WTC11 (cell line): Measurements from ENCODE around the gene AQP2. TPM values are rescaled to one million over a fixed set of nuclear protein-coding genes. Genes with fewer than 3 reads are reported as not detected.

Experiments
- ATAC-seq: fragments of 200-7000 bp; cut with Tn5 transposase; 2 replicates; pipeline ENCODE4 v1.10.0; 2021; ENCODE audit warnings: mild to moderate bottlenecking, moderate library complexity
- CTCF ChIA-PET: fragments of 300-600 bp; sonication (Branson Sonifier 250); formaldehyde crosslinking; loops from one replicate; lab custom pipeline; 2021; ENCODE audit warnings: antibody characterized with exemption; lab: Charles Lee
- POLR2A ChIA-PET: fragments of 350-600 bp; sonication (Branson Sonifier 250); formaldehyde crosslinking; loops from one replicate; lab custom pipeline; 2021; ENCODE audit warnings: antibody characterized with exemption; lab: Charles Lee
- DNase-seq: peaks from one replicate; pipeline ENCODE4 v3.0.0; 2021; ENCODE audit warnings: low spot score
- H3K27ac Mint-ChIP-seq: 2 replicates; pipeline ENCODE4 v1.8.0; 2021; ENCODE audit warnings: mixed read lengths
- H3K27me3 Mint-ChIP-seq: 2 replicates; pipeline ENCODE4 v1.8.0; 2021; ENCODE audit warnings: low read depth, mild to moderate bottlenecking, moderate library complexity, mixed read lengths
- H3K36me3 Mint-ChIP-seq: 2 replicates; pipeline ENCODE4 v1.8.0; 2021; ENCODE audit warnings: mixed read lengths
- H3K4me1 Mint-ChIP-seq: 2 replicates; pipeline ENCODE4 v1.8.0; 2022; ENCODE audit warnings: mixed read lengths
- H3K4me3 Mint-ChIP-seq: 2 replicates; pipeline ENCODE4 v1.8.0; 2021; ENCODE audit warnings: mild to moderate bottlenecking, moderate library complexity, mixed read lengths
- H3K9me3 Mint-ChIP-seq: 2 replicates; pipeline ENCODE4 v1.8.0; 2021; ENCODE audit warnings: mixed read lengths
- ATF2 ChIP-seq: sonication (generic); formaldehyde crosslinking; IDR thresholded peaks from 2 replicates; pipeline ENCODE4 v1.8.1; 2022; ENCODE audit warnings: low read depth, missing genetic modification reagents, borderline replicate concordance
- E2F5 ChIP-seq: sonication (generic); formaldehyde crosslinking; IDR thresholded peaks from 2 replicates; pipeline ENCODE4 v1.8.1; 2022; ENCODE audit warnings: mild to moderate bottlenecking, moderate library complexity, missing genetic modification reagents
- EMX1 ChIP-seq: fragments of 250-450 bp; sonication (Bioruptor Pico); IDR thresholded peaks from 2 replicates; pipeline ENCODE4 v1.8.0; 2021; ENCODE audit warnings: mild to moderate bottlenecking
- ESRRA ChIP-seq: sonication (generic); formaldehyde crosslinking; IDR thresholded peaks from 2 replicates; pipeline ENCODE4 v1.8.1; 2022; ENCODE audit warnings: mild to moderate bottlenecking, missing genetic modification reagents, borderline replicate concordance
- FOXJ3 ChIP-seq: sonication (generic); formaldehyde crosslinking; IDR thresholded peaks from 2 replicates; pipeline ENCODE4 v1.9.0; 2021; ENCODE audit warnings: missing genetic modification reagents, mild to moderate bottlenecking, borderline replicate concordance
- FOXP4 ChIP-seq: sonication (generic); formaldehyde crosslinking; IDR thresholded peaks from 2 replicates; pipeline ENCODE4 v1.8.0; 2022; ENCODE audit warnings: mild to moderate bottlenecking, missing genetic modification reagents
- GABPB1 ChIP-seq: sonication (generic); formaldehyde crosslinking; IDR thresholded peaks from 2 replicates; pipeline ENCODE4 v1.8.1; 2023; ENCODE audit warnings: mild to moderate bottlenecking, missing genetic modification reagents
- GTF2I ChIP-seq: fragments of 250-450 bp; sonication (Bioruptor Pico); conservative IDR thresholded peaks from 2 replicates; pipeline ENCODE4 v1.4.0; 2021; ENCODE audit warnings: mild to moderate bottlenecking
- JAZF1 ChIP-seq: fragments of 250-450 bp; sonication (Bioruptor Pico); IDR thresholded peaks from 2 replicates; pipeline ENCODE4 v1.9.0; 2021; ENCODE audit warnings: moderate library complexity, mild to moderate bottlenecking, inconsistent platforms
- PRRX2 ChIP-seq: fragments of 250-450 bp; sonication (Bioruptor Pico); IDR thresholded peaks from 2 replicates; pipeline ENCODE4 v1.8.0; 2021; ENCODE audit warnings: mild to moderate bottlenecking
- RORB ChIP-seq: fragments of 250-450 bp; sonication (Bioruptor Pico); IDR thresholded peaks from 2 replicates; pipeline ENCODE4 v1.9.0; 2021; ENCODE audit warnings: mild to moderate bottlenecking
- STAT6 ChIP-seq: sonication (generic); formaldehyde crosslinking; conservative IDR thresholded peaks from 2 replicates; pipeline ENCODE4 v1.8.1; 2023; ENCODE audit warnings: mild to moderate bottlenecking, low read depth, missing genetic modification reagents, moderate library complexity
- TCF7 ChIP-seq: sonication (generic); formaldehyde crosslinking; IDR thresholded peaks from 2 replicates; pipeline ENCODE4 v1.8.0; 2022; ENCODE audit warnings: mild to moderate bottlenecking, low read depth, missing genetic modification reagents, moderate library complexity
- ZBTB21 ChIP-seq: sonication (generic); formaldehyde crosslinking; IDR thresholded peaks from 2 replicates; pipeline ENCODE4 v1.8.1; 2023; ENCODE audit warnings: mild to moderate bottlenecking, missing genetic modification reagents, borderline replicate concordance
- ZNF263 ChIP-seq: sonication (generic); formaldehyde crosslinking; IDR thresholded peaks from 2 replicates; pipeline ENCODE4 v1.8.1; 2022; ENCODE audit warnings: low read depth, mild to moderate bottlenecking, moderate library complexity, missing genetic modification reagents
- total RNA-seq: library from RNA; stranded (reverse); gene quantifications from 3 replicates; pipeline ENCODE4 v1.2.3, GENCODE V29; 2021
- TF ChIP-seq, protein P1 (sequence below): sonication (generic); formaldehyde crosslinking; IDR thresholded peaks from 2 replicates; pipeline ENCODE4 v1.8.1; 2023; ENCODE audit warnings: mild to moderate bottlenecking, missing genetic modification reagents, moderate library complexity
- TF ChIP-seq, protein P2 (sequence below): sonication (generic); formaldehyde crosslinking; IDR thresholded peaks from 2 replicates; pipeline ENCODE4 v1.8.0; 2022; ENCODE audit warnings: mild to moderate bottlenecking, missing genetic modification reagents
- TF ChIP-seq, protein P3 (sequence below): fragments of 250-450 bp; sonication (Bioruptor Pico); IDR thresholded peaks from 2 replicates; pipeline ENCODE4 v2.1.2; 2022; ENCODE audit warnings: mild to moderate bottlenecking, moderate library complexity
- TF ChIP-seq, protein P4 (sequence below): fragments of 250-450 bp; sonication (Bioruptor Pico); IDR thresholded peaks from 2 replicates; pipeline ENCODE4 v1.9.0; 2021; ENCODE audit warnings: mild to moderate bottlenecking, borderline replicate concordance

AQP2 gene
- total RNA-seq, 1 experiment from 2014 or later = not detected

DNA sequence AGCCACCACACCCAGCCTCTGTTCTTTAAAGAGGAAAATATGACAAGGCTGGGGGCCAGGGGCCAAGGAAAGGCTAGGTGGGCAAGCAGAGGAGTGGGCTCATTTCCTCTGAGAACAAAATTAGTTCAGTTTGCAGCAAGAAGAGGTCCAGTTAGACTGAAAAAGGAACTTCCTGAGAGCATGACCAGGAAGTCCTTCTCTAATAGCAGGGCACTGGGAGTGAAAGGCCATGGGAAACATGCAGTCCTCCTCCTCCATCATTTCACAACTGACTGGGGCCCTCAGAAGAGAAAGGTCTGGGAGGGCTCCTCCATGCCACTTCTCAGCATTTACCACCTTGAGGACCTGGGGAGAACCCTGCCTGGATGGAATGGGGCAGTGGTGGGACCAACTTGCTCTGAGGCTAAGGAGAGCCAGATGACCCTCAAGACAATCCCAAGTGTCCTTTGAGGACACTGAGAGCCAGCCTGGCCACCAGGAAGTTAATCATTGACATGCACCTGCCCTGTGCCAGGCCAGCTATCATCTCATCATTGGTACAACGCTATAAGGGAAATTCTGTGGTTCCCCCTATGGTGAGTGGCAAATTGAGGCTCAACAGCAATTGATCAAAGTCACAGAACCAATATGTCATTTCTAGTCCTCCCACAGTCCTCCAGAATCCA, 2.0 kb downstream of the AQP2 start:
- TF ChIP-seq ZNF263 (CRISPR knock-in tag) = no peak
- no peak for TF ChIP-seq PRRX2 (CRISPR knock-in tag)
- TF ChIP-seq RORB = no peak
- no peak for TF ChIP-seq GABPB1 (CRISPR knock-in tag)
- no peak for TF ChIP-seq STAT6 (CRISPR knock-in tag)
- TF ChIP-seq ZBTB21 = no peak
- TF ChIP-seq ESRRA (CRISPR knock-in tag) = no peak
- TF ChIP-seq, protein P1, sequence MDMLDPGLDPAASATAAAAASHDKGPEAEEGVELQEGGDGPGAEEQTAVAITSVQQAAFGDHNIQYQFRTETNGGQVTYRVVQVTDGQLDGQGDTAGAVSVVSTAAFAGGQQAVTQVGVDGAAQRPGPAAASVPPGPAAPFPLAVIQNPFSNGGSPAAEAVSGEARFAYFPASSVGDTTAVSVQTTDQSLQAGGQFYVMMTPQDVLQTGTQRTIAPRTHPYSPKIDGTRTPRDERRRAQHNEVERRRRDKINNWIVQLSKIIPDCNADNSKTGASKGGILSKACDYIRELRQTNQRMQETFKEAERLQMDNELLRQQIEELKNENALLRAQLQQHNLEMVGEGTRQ (CRISPR knock-in tag) = no peak
- TF ChIP-seq, protein P2, sequence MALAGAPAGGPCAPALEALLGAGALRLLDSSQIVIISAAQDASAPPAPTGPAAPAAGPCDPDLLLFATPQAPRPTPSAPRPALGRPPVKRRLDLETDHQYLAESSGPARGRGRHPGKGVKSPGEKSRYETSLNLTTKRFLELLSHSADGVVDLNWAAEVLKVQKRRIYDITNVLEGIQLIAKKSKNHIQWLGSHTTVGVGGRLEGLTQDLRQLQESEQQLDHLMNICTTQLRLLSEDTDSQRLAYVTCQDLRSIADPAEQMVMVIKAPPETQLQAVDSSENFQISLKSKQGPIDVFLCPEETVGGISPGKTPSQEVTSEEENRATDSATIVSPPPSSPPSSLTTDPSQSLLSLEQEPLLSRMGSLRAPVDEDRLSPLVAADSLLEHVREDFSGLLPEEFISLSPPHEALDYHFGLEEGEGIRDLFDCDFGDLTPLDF = no peak
- TF ChIP-seq E2F5 (CRISPR knock-in tag) = no peak
- no peak for TF ChIP-seq FOXP4 (CRISPR knock-in tag)
- no peak for TF ChIP-seq TCF7 (CRISPR knock-in tag)
- no peak for TF ChIP-seq EMX1 (CRISPR knock-in tag)
- TF ChIP-seq GTF2I = no peak
- no peak for TF ChIP-seq ATF2 (CRISPR knock-in tag)
- no peak for TF ChIP-seq FOXJ3
- TF ChIP-seq JAZF1 (CRISPR knock-in tag) = no peak
- TF ChIP-seq, protein P3, sequence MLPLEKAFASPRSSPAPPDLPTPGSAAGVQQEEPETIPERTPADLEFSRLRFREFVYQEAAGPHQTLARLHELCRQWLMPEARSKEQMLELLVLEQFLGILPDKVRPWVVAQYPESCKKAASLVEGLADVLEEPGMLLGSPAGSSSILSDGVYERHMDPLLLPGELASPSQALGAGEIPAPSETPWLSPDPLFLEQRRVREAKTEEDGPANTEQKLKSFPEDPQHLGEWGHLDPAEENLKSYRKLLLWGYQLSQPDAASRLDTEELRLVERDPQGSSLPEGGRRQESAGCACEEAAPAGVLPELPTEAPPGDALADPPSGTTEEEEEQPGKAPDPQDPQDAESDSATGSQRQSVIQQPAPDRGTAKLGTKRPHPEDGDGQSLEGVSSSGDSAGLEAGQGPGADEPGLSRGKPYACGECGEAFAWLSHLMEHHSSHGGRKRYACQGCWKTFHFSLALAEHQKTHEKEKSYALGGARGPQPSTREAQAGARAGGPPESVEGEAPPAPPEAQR (CRISPR knock-in tag) = no peak
- TF ChIP-seq, protein P4, sequence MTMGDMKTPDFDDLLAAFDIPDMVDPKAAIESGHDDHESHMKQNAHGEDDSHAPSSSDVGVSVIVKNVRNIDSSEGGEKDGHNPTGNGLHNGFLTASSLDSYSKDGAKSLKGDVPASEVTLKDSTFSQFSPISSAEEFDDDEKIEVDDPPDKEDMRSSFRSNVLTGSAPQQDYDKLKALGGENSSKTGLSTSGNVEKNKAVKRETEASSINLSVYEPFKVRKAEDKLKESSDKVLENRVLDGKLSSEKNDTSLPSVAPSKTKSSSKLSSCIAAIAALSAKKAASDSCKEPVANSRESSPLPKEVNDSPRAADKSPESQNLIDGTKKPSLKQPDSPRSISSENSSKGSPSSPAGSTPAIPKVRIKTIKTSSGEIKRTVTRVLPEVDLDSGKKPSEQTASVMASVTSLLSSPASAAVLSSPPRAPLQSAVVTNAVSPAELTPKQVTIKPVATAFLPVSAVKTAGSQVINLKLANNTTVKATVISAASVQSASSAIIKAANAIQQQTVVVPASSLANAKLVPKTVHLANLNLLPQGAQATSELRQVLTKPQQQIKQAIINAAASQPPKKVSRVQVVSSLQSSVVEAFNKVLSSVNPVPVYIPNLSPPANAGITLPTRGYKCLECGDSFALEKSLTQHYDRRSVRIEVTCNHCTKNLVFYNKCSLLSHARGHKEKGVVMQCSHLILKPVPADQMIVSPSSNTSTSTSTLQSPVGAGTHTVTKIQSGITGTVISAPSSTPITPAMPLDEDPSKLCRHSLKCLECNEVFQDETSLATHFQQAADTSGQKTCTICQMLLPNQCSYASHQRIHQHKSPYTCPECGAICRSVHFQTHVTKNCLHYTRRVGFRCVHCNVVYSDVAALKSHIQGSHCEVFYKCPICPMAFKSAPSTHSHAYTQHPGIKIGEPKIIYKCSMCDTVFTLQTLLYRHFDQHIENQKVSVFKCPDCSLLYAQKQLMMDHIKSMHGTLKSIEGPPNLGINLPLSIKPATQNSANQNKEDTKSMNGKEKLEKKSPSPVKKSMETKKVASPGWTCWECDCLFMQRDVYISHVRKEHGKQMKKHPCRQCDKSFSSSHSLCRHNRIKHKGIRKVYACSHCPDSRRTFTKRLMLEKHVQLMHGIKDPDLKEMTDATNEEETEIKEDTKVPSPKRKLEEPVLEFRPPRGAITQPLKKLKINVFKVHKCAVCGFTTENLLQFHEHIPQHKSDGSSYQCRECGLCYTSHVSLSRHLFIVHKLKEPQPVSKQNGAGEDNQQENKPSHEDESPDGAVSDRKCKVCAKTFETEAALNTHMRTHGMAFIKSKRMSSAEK (CRISPR knock-in tag) = no peak
- TF ChIP-seq, all 79 proteins: peak for 0
- DNase-seq (no peak), ATAC-seq (no peak)
- ChIA-PET CTCF (interaction anchor here (4.1 to 8.2 kb wide), 2 partner anchors 16 to 85 kb away, joined by 17 to 168 read pairs; partner anchors contain the start of gene AQP6), POLR2A (no interaction called here)
- H3K27ac Mint-ChIP-seq = no peak overlapping the region
- H3K4me3 Mint-ChIP-seq = no peak overlapping the region
- peaks cover 18% of the 10 kb centered on the region for H3K27me3 Mint-ChIP-seq
- H3K9me3 Mint-ChIP-seq = no peaks in the 10 kb centered on the region
- peaks cover 5% of the 10 kb centered on the region for H3K4me1 Mint-ChIP-seq
- H3K36me3 Mint-ChIP-seq = no peaks in the 10 kb centered on the region
